Embryonic facial prominence (tissue), 1 donor: Measurements from ENCODE around the gene SLC6A8.
"Not testable (repeated sequence)": the region's sequence is repeated elsewhere in the genome, so short reads cannot be mapped to it uniquely, and the experiment has no call there.

ENCODE experiments used
- DNase-seq: peaks from one replicate; pipeline ENCODE4 v3.0.0-alpha.2; 2016; ENCODE audit errors: extremely low spot score

Gene SLC6A8

GRCh38 chrX:153731117-153731844 is 43.6 kb downstream of the SLC6A8 start:
- DNase-seq, result no peak

GRCh38 chrX:153731845-153732215 is 44.1 kb downstream of the SLC6A8 start:
- no peak for DNase-seq

- no peak for DNase-seq
These were observed 44.7 kb downstream of the SLC6A8 start for GRCh38 chrX:153732401-153732800.

GRCh38 chrX:153733651-153734240 is 46.0 kb downstream of the SLC6A8 start:
- DNase-seq, result no peak

GRCh38 chrX:153734871-153735270 is 47.1 kb downstream of the SLC6A8 start:
- DNase-seq, result no peak

GRCh38 chrX:153735274-153735673 is 47.5 kb downstream of the SLC6A8 start:
- no peak for DNase-seq

- no peak for DNase-seq
These were observed 48.5 kb downstream of the SLC6A8 start for GRCh38 chrX:153736071-153736820.

- DNase-seq, result no peak
These were observed 49.2 kb downstream of the SLC6A8 start for GRCh38 chrX:153736871-153737441.

GRCh38 chrX:153738056-153738605 is 50.4 kb downstream of the SLC6A8 start:
- DNase-seq, result no peak

- no peak for DNase-seq
These were observed 52.2 kb downstream of the SLC6A8 start for GRCh38 chrX:153739754-153740486.

- no peak for DNase-seq
These were observed 53.0 kb downstream of the SLC6A8 start for GRCh38 chrX:153740631-153741222.

GRCh38 chrX:153741446-153741845 is 53.7 kb downstream of the SLC6A8 start:
- no peak for DNase-seq

GRCh38 chrX:153742111-153742510 is 54.4 kb downstream of the SLC6A8 start:
- DNase-seq, result not testable (repeated sequence)

GRCh38 chrX:153742796-153743467 is 55.2 kb downstream of the SLC6A8 start:
- not testable (repeated sequence) for DNase-seq

- not testable (repeated sequence) for DNase-seq
These were observed 55.9 kb downstream of the SLC6A8 start for GRCh38 chrX:153743468-153744209.

GRCh38 chrX:153744210-153745066 is 56.7 kb downstream of the SLC6A8 start:
- no peak for DNase-seq

GRCh38 chrX:153745067-153745433 is 57.3 kb downstream of the SLC6A8 start:
- not testable (repeated sequence) for DNase-seq
